Vagina (tissue), 2 donors: ENCODE data around the gene LRIG3. TPM values are rescaled to one million over a fixed set of nuclear protein-coding genes. Genes with fewer than 3 reads are reported as not detected.

Experiments used
- DNase-seq, 2 donors: peaks; one replicate each; pipeline ENCODE4 v3.0.0-alpha.2; 2017; ENCODE audit errors: extremely low spot score in 2 of 2
- H3K27ac ChIP-seq: fragments of 200-600 bp; sonication (generic); one replicate; pipeline ENCODE4 v1.5.1; 2019
- H3K27me3 ChIP-seq: fragments of 200-600 bp; sonication (generic); one replicate; pipeline ENCODE4 v1.5.1; 2019
- H3K36me3 ChIP-seq, 2 donors: fragments of 200-600 bp; sonication (generic); one replicate each; pipeline ENCODE4 v1.5.1; 2017 to 2019
- H3K4me1 ChIP-seq: fragments of 200-600 bp; sonication (generic); one replicate; pipeline ENCODE4 v1.5.1; 2019
- H3K4me3 ChIP-seq, 2 donors: fragments of 200-600 bp; sonication (generic); 1 replicate in 1 of 2; 2 replicates in 1 of 2; pipeline ENCODE4 v1.5.1; 2016 to 2019
- H3K9me3 ChIP-seq: fragments of 200-600 bp; sonication (generic); one replicate; pipeline ENCODE4 v1.5.1; 2019
- POLR2A ChIP-seq, 2 donors: fragments of 450-650 bp; IDR thresholded peaks; one replicate each; pipeline ENCODE4 v1.6.1; 2017; ENCODE audit warnings: antibody characterized with exemption in 2 of 2, mild to moderate bottlenecking in 2 of 2, moderate library complexity in 2 of 2
- POLR2AphosphoS5 ChIP-seq, 2 donors: sonication (generic); formaldehyde crosslinking; IDR thresholded peaks; one replicate each; pipeline ENCODE4 v1.9.0; 2017; ENCODE audit warnings: antibody characterized with exemption in 2 of 2, mild to moderate bottlenecking in 2 of 2, low read depth in 1 of 2; ENCODE audit not compliant: insufficient read depth in 1 of 2
- intact Hi-C: fragments of 100-400 bp; cut with DNase I; formaldehyde crosslinking; loops from one replicate; pipeline ENCODE4 v1.15.1; 2023
- total RNA-seq: library from RNA; depleted of rRNA; stranded (reverse); fragments of >200 nt; gene quantifications from one replicate; pipeline ENCODE4 v1.2.3, GENCODE V29; 2016
- TF ChIP-seq, protein P1 (sequence below), 3 experiments: fragments of 450-650 bp in 2 of 3; fragments of 200-600 bp in 1 of 3; sonication (generic) in 1 of 3; IDR thresholded peaks; one replicate each; pipeline ENCODE4 v1.5.1; 2017 to 2019; ENCODE audit warnings: antibody characterized with exemption in 3 of 3, mild to moderate bottlenecking in 2 of 3, moderate library complexity in 2 of 3

The LRIG3 gene
- total RNA-seq, 1 donor from 2014 or later: 54.0 TPM

DNA sequence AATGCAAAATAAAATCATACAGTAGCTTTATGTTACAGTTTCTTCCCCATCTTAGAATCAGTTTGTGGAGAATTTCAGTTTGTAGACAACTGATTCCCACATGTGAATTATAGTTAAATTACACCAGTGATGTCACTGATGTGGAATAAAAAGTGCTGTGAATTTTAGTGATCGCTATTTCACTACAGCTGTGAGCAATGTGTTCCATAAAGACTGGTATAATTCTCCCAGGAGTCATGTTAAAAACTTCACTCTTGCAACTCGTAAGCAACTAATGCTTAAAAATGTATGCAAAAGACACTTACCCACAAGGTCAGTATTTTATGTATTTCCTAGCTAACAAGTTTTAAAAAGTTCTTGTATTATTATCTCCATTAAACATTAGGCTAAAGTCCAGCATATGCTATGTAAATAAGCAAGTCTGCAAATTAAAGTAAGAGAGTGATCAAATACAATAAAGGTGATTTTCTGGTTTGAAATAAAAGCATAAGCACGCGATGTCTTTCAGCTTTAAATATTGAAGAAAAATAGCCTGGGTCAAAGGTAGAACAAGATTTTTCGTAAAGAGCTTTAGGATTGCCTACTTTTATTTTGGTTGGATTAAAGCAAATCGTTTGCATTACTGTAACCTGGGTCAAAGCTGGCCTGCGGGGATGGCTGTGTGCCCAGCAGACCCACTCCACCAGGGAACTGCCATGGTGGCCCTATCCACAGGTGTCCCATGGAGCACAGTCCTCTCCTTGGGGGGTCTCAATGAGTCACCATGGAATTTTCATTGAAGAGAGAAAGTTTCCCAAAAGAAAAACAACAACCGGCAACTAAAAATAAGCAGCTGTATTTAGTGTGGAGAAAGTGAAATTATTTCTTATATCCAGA is 12.7 kb upstream of the LRIG3 start:
- no peaks in the 10 kb centered on the region for H3K27me3 ChIP-seq
- H3K4me1 ChIP-seq: no peaks in the 10 kb centered on the region
- DNase-seq: no peak
- intact Hi-C loops: no loop called here
- no peak overlapping the region for H3K27ac ChIP-seq
- H3K4me3 ChIP-seq: no peak overlapping the region
- no peaks in the 10 kb centered on the region for H3K36me3 ChIP-seq
- TF ChIP-seq POLR2A (IDR thresholded peaks at IDR 0.05) (no peak), POLR2AphosphoS5 (IDR thresholded peaks at IDR 0.05; ENCODE audit: insufficient read depth in 1 of 2, low read depth in 1 of 2) (no peak)
- TF ChIP-seq, protein P1, sequence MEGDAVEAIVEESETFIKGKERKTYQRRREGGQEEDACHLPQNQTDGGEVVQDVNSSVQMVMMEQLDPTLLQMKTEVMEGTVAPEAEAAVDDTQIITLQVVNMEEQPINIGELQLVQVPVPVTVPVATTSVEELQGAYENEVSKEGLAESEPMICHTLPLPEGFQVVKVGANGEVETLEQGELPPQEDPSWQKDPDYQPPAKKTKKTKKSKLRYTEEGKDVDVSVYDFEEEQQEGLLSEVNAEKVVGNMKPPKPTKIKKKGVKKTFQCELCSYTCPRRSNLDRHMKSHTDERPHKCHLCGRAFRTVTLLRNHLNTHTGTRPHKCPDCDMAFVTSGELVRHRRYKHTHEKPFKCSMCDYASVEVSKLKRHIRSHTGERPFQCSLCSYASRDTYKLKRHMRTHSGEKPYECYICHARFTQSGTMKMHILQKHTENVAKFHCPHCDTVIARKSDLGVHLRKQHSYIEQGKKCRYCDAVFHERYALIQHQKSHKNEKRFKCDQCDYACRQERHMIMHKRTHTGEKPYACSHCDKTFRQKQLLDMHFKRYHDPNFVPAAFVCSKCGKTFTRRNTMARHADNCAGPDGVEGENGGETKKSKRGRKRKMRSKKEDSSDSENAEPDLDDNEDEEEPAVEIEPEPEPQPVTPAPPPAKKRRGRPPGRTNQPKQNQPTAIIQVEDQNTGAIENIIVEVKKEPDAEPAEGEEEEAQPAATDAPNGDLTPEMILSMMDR (IDR thresholded peaks at IDR 0.05): no peak
- no peaks in the 10 kb centered on the region for H3K9me3 ChIP-seq

DNA sequence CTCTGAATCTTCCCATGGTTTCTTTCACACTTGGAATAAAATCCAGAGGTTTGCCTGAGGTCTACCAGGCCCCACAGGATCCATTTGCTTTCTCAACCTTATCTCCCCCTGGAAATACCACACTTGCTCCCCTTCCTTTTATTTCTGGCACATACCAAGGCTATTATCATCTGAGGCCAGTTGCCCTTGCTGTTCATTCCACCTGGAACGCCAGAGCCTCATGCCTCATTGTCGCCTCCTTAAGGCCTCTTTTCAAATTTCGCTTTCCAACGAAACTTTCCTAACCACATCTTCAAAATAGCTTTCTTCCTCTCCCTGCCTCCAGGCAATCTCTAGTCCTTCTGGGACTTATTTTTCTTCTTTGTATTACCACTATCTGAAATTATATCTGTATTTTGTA is 11.2 kb upstream of the LRIG3 start:
- no peaks in the 10 kb centered on the region for H3K27me3 ChIP-seq
- H3K36me3 ChIP-seq: no peaks in the 10 kb centered on the region
- H3K4me1 ChIP-seq: no peaks in the 10 kb centered on the region
- H3K9me3 ChIP-seq: no peaks in the 10 kb centered on the region
- DNase-seq: no peak
- no peak overlapping the region for H3K4me3 ChIP-seq
- TF ChIP-seq POLR2AphosphoS5 (IDR thresholded peaks at IDR 0.05; ENCODE audit: insufficient read depth in 1 of 2, low read depth in 1 of 2) (no peak), POLR2A (IDR thresholded peaks at IDR 0.05) (no peak)
- TF ChIP-seq, protein P1 (IDR thresholded peaks at IDR 0.05): no peak
- intact Hi-C loops: no loop called here
- H3K27ac ChIP-seq: no peak overlapping the region

DNA sequence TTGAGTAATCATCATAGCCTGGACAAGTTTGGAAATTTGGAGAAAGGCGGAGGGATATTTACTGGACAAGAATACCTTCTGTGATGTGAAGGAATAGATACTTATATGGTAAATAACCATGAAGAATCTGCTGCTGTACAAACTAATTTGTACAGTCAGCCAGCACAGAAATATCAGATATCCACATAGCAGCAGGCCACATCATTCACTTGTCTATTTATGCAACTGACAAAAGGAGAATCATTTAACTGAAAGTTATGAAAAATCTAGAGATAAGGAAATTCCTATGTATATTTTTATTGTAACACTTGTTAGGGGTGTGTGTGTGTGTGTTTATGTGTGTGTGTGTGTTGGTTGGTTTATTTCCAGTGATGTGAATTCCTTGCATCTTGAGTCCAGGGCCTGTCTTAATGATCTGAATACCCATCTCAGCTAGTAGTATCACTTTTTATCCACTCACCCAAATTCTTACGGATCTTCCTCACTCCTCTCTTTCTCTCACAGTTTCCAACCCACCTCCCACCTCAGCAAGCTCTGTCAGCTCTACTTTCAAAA is 10.5 kb upstream of the LRIG3 start:
- intact Hi-C loops: no loop called here
- Histone ChIP-seq H3K27me3 (no peaks in the 10 kb centered on the region), H3K4me1 (no peaks in the 10 kb centered on the region), H3K9me3 (no peaks in the 10 kb centered on the region), H3K4me3 (no peak overlapping the region), H3K36me3 (no peaks in the 10 kb centered on the region), H3K27ac (no peak overlapping the region)
- TF ChIP-seq POLR2A (IDR thresholded peaks at IDR 0.05) (no peak), POLR2AphosphoS5 (IDR thresholded peaks at IDR 0.05; ENCODE audit: insufficient read depth in 1 of 2, low read depth in 1 of 2) (no peak)
- TF ChIP-seq, protein P1 (IDR thresholded peaks at IDR 0.05): no peak
- no peak for DNase-seq

DNA sequence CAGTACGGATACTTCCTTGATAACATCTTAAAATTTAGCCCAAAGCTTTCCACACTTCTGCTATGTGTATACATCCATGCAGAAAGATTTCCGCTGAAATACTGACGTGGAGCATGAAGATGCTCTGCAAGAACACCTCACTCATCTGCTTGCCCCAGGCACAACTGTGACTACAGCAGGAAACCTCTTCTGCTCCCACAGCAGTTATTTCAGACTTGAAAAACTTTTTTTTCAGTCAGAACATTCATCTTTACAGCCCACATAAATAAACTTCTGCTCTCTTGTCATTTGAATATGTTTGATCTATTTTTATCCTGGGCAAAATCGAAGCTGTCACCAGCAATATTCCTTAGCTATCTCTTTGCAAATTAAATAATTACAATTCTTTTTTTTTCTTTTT is 6.8 kb upstream of the LRIG3 start:
- no peak for DNase-seq
- Histone ChIP-seq H3K36me3 (no peaks in the 10 kb centered on the region), H3K4me3 (no peak overlapping the region), H3K4me1 (no peaks in the 10 kb centered on the region), H3K27me3 (no peaks in the 10 kb centered on the region), H3K27ac (no peak overlapping the region), H3K9me3 (no peaks in the 10 kb centered on the region)
- intact Hi-C loops: no loop called here
- TF ChIP-seq POLR2AphosphoS5 (IDR thresholded peaks at IDR 0.05; ENCODE audit: insufficient read depth in 1 of 2, low read depth in 1 of 2): no peak
- TF ChIP-seq POLR2A (IDR thresholded peaks at IDR 0.05): no peak
- TF ChIP-seq, protein P1 (IDR thresholded peaks at IDR 0.05): no peak

DNA sequence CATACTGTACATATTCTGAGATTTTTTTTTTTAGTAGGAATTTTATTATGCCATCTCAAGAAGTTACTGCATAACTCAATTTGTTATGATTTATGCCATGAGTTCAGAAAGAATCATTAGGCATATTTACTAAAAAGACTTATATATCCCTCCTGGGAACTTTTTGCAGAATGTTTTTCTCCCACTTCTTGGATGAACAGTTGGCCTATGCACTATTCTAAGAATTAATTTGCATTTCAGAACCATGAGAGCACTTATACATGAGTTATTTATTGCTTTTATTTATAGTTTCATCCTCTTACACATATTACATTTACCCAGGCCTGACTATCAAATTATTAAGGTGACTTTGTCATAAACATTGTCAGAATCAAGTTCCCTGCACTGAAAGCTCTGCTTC is 6.3 kb upstream of the LRIG3 start:
- Histone ChIP-seq H3K27ac (no peak overlapping the region), H3K36me3 (no peaks in the 10 kb centered on the region), H3K4me3 (no peak overlapping the region), H3K9me3 (no peaks in the 10 kb centered on the region), H3K4me1 (no peaks in the 10 kb centered on the region), H3K27me3 (no peaks in the 10 kb centered on the region)
- no peak for DNase-seq
- TF ChIP-seq POLR2A (IDR thresholded peaks at IDR 0.05) (no peak), POLR2AphosphoS5 (IDR thresholded peaks at IDR 0.05; ENCODE audit: insufficient read depth in 1 of 2, low read depth in 1 of 2) (no peak)
- TF ChIP-seq, protein P1 (IDR thresholded peaks at IDR 0.05): no peak
- intact Hi-C loops: no loop called here
